ENCODE data around the gene RAET1G. TPM values are rescaled to one million over a fixed set of nuclear protein-coding genes. Genes with fewer than 3 reads are reported as not detected.

Gene RAET1G
- total RNA-seq, 2 experiments from 2014 or later: not detected

GRCh38 chr6:149907317-149907716 lies 15.6 kb downstream of the RAET1G start:
- ChIA-PET CTCF (no interaction called here), POLR2A (no interaction called here)
- H3K4me3 Mint-ChIP-seq: no peak overlapping the region
- no peak for TF ChIP-seq CTCF (IDR thresholded peaks at IDR 0.05)
- no peaks in the 10 kb centered on the region for H3K4me1 Mint-ChIP-seq (ENCODE audit: low read depth)
- DNase-seq: no peak
- peaks cover 2% of the 10 kb centered on the region for H3K36me3 Mint-ChIP-seq (ENCODE audit: low read depth)
- H3K9me3 Mint-ChIP-seq: peaks cover 8% of the 10 kb centered on the region
- ATAC-seq: no peak
- intact Hi-C loops (cut with micrococcal nuclease): no loop called here
- H3K27ac Mint-ChIP-seq: no peak overlapping the region
- peaks cover 6% of the 10 kb centered on the region for H3K27me3 Mint-ChIP-seq

DNA sequence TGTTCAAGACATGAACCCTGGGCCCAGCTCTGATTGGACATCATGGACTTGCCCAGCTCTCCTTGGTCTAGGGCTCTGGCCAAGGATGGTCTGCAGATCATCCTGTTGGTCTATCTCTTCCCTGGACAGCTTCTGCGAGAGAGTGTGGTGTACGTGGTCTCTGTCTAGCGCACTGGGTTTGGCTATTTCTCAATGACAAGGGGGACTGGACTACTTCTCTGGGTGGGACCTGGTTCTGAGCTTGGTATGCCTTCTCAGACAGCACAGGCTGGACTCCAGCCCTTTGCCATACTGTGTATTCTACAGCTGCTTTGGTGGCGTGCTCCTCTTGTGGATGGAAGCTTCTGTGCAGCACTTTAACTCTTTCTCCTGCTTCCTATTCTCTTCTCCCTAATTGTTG lies 16.5 kb downstream of the RAET1G start:
- Mint-ChIP-seq H3K4me1 (ENCODE audit: low read depth) (no peaks in the 10 kb centered on the region), H3K9me3 (peaks cover 8% of the 10 kb centered on the region), H3K36me3 (ENCODE audit: low read depth) (peaks cover 2% of the 10 kb centered on the region), H3K27me3 (peaks cover 6% of the 10 kb centered on the region), H3K27ac (no peak overlapping the region), H3K4me3 (no peak overlapping the region)
- CTCF ChIA-PET: no interaction called here
- POLR2A ChIA-PET: no interaction called here
- DNase-seq (no peak), ATAC-seq (no peak)
- TF ChIP-seq CTCF (IDR thresholded peaks at IDR 0.05): no peak
- intact Hi-C loops (cut with micrococcal nuclease): no loop called here

GRCh38 chr6:149905911-149906371 lies 17.0 kb downstream of the RAET1G start:
- H3K4me1 Mint-ChIP-seq (ENCODE audit: low read depth): no peaks in the 10 kb centered on the region
- peaks cover 8% of the 10 kb centered on the region for H3K9me3 Mint-ChIP-seq
- H3K27ac Mint-ChIP-seq: no peak overlapping the region
- H3K4me3 Mint-ChIP-seq: no peak overlapping the region
- no peak for TF ChIP-seq CTCF (IDR thresholded peaks at IDR 0.05)
- ATAC-seq: no peak
- H3K27me3 Mint-ChIP-seq: peaks cover 5% of the 10 kb centered on the region
- intact Hi-C loops (cut with micrococcal nuclease): no loop called here
- ChIA-PET POLR2A (no interaction called here), CTCF (no interaction called here)
- peaks cover 2% of the 10 kb centered on the region for H3K36me3 Mint-ChIP-seq (ENCODE audit: low read depth)
- DNase-seq: no peak

DNA sequence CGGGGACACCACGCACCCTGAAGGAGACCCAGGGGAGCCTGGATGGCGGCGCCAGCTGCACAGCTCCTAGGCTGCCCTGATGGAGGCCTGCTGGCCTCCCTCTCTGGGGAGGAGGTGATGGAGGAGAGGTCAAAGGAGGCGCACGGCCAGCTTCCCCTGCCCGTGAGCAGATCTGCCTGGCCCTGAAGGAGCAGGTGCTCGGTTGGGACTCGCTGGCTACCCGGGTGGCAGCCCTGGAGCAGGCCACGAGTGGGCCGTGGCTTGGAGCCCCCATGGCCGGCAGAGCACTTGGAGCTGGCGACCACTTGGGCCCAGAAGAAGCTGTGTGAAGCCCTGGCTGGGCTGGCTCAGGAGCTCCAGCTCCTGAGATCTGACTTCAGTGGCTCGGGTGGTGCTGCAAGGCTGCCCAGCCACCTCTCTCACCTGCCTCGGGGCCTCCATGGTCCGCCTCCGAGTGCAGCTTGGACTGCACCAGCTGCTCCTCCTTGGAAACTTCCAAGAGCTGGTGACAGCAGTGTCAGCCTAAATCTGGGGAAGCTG lies 17.5 kb downstream of the RAET1G start:
- ChIA-PET POLR2A (no interaction called here), CTCF (interaction anchor here (1.2 to 1.5 kb wide), 2 partner anchors 8 to 74 kb away, joined by 3 read pairs; no protein-coding TSS in a partner anchor)
- Mint-ChIP-seq H3K27ac (no peak overlapping the region), H3K9me3 (peaks cover 8% of the 10 kb centered on the region), H3K4me1 (ENCODE audit: low read depth) (no peaks in the 10 kb centered on the region), H3K27me3 (peaks cover 2% of the 10 kb centered on the region), H3K4me3 (no peak overlapping the region), H3K36me3 (ENCODE audit: low read depth) (peaks cover 2% of the 10 kb centered on the region)
- ATAC-seq: no peak
- intact Hi-C loops (cut with micrococcal nuclease): no loop called here
- DNase-seq: no peak
- TF ChIP-seq CTCF (IDR thresholded peaks at IDR 0.05): no peak

- ChIA-PET CTCF (interaction anchor here (1.2 to 1.5 kb wide), 4 partner anchors 9 to 74 kb away, joined by 3 to 6 read pairs (median 3); no protein-coding TSS in a partner anchor), POLR2A (no interaction called here)
- Mint-ChIP-seq H3K27ac (no peak overlapping the region), H3K27me3 (no peaks in the 10 kb centered on the region), H3K36me3 (ENCODE audit: low read depth) (peaks cover 2% of the 10 kb centered on the region), H3K4me1 (ENCODE audit: low read depth) (no peaks in the 10 kb centered on the region), H3K4me3 (no peak overlapping the region), H3K9me3 (peaks cover 8% of the 10 kb centered on the region)
- ATAC-seq: no peak
- intact Hi-C loops (cut with micrococcal nuclease): no loop called here
- no peak for DNase-seq
- no peak for TF ChIP-seq CTCF (IDR thresholded peaks at IDR 0.05)
Measured at GRCh38 chr6:149904661-149905370, 18.1 kb downstream of the RAET1G start.
